T follicular helper cell (primary cell): ENCODE measurements around the gene P3H2.

ENCODE experiments used
- DNase-seq: peaks from one replicate; pipeline ENCODE4 v3.0.0-alpha.2; 2020; ENCODE audit warnings: low read depth

Gene P3H2

DNA sequence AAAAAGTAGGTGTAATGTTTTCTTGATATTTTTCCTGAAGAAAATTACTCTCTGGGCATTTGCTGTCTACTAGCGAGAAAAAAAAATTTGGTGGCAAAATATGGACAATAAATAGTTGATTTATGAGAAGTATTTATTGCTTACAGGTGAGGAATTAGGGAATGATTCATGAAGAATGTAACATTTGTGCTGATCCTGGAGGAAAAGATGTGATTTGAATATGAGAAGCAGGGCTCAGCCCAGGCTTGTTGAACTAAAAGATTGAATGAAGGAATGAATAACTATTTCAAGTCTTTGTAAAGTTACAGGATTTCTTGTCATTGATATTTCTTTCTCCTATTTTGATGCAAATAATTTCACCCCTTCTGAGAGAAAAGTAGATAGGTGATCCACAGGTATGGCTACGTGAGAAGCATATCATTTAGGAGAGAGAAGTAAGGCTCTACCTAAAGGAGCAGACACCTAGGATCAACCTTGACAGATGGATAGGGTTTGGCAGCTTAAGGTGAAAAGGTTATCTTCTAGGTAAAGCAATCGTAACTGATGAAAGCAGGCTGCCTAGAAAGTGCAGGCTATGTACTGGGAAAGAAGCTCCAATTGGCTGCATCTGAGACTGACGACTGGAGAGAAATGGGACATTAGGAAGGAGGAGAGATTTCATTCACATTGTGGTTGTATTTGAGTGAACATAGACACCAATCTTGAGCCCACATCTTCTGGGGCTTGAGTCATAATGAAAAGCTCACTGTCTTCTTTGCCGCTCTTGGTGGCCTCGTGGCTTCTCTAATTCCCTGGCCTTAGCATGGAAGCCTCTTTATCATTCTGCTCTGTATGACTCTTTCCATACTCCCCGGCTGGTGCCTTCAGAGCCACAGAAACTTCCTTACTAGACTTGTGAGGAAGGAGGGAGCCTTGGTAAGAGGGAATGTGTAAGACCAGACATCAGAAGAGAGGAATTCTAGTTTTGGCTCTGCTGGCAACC, 106.5 kb downstream of the P3H2 start:
- no peak for DNase-seq

DNA sequence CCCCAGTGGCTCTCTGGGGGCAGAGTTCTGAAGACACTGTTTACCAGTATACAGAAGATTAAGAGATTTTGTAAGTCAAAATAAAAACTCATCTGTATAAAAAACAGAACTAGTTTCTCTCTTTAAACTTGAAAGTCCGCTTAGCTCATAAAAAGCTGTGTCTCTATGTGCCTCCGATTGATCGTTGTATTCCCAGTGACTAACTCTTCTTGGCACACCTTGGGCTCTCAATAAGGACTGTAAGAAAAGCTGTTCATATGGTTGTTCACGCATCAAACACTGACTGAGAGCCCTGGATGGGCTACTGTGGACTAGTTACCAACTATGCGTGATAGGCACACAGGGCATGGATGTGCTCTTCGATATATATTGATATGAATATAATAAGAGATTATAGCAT, 107.9 kb downstream of the P3H2 start:
- DNase-seq: no peak

DNA sequence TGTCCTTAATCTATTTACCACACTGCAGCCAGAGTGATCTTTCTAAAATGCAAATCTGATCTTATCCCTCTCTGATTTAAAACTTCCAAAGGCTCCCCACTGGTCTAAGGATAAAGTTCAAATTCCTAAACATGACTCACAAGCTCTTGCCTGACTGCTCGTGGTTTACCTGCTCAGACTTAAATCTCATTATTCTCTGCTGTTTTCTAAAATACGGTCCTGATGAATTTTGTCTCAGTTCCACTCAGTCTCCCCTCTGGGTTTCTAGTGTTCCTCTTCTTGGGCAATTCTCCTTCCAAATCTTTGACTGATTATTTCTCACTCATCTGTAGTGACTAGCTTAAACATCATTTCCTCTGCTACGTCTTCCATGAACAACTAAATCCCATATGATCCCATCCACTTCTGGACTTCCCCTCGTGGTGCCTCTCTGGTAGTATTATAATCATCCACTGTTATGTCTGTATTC, 108.3 kb downstream of the P3H2 start:
- DNase-seq: no peak

DNA sequence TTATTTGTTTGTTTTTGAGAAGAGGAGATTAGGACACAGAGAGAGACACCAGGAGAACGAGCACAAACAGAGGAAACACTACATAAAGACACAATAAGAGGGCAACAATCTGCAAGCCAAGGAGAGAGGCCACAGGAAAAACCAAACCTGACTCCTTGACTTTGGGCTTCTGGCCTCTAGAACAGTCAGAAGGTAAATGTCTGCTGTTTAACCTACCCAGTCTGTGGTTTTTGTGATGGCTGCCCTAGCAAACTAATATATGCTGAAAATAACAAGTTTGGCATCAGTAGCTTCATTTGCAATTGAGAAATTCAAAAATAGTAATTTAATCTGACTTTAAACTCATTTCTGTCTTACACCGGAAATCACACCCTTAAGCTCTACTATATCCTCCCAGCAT, 110.2 kb downstream of the P3H2 start:
- no peak for DNase-seq

DNA sequence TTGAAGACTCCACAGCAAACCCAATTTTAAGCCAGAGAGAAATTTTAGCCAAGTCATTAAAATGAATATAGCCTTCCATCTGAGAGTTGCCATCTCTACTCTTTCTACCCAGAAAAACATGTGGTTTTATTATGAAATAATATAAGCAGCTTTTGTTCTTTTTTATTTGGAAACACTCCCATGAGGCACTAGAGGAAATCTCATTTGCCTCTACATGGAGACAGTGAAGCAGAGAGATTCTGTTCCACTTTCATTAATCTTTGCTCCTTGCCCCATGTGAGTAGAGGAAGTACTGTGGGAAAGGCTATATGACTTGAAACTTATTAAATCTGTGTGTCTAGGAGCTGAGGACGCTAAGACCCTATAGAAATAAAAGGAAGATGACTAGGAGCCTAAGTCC, 111.1 kb downstream of the P3H2 start:
- DNase-seq: no peak

DNA sequence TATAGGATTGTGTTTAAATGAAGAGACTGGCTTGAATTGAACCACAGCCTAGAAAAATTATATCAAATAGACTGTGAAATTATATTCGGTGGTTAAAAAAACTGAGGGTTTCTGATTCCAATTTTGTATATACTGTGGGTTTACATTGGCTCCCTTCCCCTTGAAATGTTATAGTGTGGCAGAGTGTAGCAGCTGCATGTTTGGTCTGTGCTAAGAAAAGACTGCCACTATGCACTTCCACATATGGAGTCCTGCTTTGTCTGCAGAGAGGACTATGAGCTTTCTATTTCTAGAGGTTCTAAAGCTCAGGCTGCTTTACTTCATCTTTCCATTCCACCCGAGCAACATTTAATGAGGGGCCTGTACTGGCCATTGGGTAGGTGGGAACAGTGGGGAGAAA, 112.3 kb downstream of the P3H2 start:
- no peak for DNase-seq

DNA sequence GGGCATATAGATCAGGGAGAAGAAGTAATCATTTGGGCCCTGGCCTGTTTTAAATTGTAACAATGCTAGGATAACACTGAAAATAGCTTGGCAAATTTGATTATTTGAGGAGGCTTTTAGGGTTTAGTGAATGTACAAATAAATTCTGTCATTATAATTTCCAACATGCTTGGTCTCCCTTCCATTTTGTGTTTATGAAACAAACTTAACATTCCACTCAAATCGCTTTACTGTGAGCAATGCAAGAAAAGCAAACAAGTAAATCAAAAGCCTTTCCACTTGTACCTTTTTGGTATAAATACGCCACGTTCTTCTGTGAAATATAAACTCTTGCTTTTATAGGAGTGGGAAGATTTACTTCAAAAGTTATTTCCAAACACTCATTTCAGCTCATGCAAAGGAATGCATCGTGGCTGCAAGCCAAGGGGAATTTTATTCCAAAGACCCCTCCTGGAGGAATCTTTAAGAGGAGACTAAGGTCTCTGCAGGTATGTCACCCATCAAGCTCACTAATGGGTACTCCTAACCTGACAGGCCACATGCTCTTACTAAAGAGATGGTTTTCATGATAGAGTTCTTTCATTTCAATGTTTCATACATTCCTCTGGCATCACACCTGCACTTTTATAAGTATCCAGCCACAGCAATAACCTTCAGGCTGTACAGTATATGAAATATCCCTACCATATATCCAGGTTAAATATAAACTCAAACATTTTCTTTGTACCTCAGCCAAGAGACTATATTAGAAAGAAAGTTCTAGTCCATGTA, 115.2 kb downstream of the P3H2 start:
- DNase-seq: no peak

DNA sequence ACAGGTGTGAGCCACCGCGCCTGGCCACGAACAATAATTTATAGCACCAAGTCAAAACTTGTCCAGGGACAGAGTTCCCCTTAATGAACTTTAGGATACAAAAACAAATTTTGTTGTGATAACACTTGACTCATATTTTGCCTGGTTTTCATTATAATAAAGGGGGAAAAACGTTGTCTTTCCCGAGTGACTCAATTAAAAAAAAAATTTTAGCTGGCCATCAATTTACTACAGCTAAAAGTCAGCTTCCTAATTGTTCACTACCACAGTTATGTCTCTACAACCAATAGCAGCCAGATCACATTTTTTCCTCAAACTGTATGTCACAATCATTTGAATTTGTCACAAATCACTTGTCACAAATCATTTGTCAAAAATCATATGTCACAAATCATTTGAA, 116.0 kb downstream of the P3H2 start:
- DNase-seq: no peak

DNA sequence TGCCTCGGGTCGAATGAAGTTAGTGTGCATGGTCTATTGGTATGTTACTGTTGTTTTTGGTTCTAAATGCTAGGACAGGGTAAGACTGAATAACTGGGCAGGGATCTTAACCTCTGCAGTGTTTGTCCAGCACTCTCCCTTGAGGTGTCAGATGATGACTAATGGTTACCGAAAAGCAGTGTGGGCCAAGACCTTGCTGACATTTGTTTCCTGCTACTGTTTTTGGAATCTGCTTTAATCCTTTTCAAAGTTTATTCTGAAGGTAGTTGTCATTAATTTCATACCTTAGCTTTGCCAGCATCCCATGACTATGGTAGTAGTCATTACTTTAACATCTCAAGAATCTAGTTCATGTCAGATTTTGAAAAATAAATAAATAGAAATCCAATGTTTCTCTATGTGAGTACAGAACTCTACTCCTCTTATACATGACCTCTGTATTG, 117.0 kb downstream of the P3H2 start:
- no peak for DNase-seq

DNA sequence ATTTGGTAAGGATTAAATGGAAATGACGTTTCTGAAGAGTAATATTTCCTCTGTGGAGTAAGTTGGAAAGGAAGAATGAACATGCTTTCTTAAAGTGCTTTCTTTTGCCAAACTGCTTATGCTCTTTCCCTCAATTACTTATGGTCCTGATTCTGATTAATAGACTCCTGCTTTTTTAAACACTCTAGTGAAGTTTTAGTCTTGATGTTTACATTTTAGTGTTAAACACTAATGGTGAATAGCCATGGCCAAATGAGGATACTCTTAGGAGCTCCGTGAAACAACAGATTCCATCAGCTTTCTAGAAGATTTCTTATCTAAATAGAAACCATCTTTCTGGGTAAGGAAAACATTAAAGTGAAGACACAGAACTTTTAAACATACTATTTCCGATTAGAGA, 117.6 kb downstream of the P3H2 start:
- DNase-seq: no peak

DNA sequence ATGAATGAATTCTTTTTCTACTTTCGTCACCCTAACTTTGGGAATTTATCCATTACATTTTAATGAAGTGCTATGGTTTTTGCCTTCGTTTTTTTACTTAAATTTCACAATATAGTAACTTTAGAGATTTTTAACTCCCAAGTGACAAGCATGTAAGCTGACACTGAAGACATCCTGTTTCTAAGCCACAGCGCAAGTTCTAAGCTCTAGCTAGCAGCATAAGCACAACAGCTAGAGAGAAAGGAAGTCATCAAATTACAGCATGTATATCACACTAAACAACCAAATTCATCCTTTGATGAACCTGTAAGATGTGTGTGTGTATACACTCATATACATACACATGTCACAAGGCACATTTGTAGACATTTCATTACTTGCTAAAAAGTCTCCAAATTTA, 119.3 kb downstream of the P3H2 start:
- DNase-seq: no peak

DNA sequence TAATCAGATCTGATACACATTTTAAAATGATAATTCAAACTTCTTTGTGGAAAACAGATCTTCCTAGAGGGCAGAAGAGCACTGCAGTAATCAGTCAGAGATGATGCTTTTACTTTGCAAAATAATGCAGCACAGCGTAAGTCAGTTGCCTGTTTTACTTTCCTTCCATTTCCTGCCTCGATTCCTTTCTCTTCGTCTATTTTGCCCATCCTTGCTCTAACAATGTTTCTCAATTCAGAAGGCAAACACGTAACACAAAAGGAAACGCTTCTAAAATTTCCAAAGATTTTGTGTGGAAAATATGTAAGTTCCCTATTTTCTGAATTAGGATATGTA, 119.9 kb downstream of the P3H2 start:
- DNase-seq: no peak

DNA sequence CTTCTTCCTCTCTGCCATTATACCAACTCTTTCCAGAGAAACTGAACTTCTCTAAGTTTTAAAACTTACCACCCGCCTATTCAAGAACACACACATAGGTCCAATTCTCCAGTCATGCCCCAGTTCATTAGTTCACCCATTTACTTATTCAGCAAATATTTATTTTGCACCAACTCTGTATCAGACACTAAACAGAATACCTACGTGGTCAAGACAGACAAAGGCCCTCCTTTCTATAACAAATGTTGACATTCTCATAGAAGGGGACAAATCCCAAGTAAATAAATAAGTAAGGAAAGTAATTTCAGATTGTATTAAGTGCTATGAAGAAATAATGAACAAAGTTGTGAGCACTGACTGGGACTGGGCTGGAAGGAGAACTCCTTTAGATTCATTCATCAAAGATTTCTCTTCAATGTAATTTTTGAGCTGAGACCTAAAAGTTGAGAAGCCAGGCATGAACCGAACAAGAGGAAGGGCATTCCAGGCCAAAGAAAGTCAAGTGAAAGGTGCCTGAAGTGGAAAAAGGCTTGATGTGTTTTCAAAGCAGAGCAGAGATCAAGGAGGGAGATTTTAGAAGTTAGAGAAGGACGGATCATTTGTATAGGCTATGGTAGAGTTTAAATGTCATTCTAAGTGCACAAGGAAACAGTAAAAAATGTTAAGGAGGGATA, 120.4 kb downstream of the P3H2 start:
- DNase-seq: no peak

DNA sequence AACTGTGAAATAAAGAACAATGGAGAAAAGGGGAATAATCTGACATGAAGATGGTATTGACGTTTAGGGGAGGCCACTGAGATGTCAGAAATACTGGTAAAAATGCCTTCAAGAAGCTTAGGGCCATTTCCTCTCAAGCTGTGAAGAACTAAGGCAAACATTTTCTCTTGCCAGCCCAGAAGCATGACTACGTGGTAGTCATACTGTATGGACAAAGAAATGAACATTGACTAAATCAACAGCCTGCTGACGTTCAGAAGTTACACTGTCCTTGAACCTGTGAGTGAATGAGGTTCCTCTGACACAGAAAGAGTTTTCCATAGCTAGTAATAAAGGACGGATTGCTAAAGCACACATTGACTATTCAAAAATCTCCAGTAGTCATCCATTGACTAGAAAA, 121.0 kb downstream of the P3H2 start:
- no peak for DNase-seq

DNA sequence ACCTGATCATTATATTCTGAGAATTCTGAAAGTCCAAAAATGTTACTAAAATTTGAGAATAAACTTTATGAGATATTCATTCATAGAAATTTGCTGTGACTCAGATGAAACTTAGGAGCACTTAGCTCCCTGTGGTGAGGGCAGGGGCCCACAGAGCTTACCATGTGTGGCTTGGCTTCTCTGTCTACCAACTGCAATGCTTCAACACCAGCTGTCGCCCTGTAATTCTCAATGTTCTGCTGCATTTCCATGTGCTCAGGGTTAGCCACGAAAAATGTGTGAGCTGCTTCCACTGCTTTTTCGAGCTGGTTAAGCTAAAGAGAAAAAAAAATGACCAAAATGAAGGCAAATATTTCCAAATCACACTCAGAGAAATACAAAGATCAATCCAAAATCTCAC, 125.6 kb downstream of the P3H2 start:
- no peak for DNase-seq

DNA sequence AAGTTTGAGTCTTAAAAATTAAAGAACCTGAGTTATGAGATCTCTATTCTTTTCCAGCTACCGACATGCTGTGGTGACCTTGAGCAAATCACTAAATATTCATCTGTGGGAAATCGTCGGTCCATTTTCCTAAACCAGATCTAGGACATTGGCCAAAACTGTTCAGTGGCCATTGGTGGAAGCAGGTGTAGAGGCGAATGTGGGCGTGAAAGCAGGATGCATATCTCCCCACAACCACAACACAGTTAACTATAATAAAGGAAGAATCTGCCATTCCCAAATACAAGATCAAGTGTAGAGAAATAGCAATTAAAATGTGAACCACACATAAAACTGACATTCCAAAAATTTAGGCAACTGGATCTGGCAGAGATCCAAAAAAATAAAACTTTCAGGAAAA, 129.9 kb downstream of the P3H2 start:
- DNase-seq: no peak

DNA sequence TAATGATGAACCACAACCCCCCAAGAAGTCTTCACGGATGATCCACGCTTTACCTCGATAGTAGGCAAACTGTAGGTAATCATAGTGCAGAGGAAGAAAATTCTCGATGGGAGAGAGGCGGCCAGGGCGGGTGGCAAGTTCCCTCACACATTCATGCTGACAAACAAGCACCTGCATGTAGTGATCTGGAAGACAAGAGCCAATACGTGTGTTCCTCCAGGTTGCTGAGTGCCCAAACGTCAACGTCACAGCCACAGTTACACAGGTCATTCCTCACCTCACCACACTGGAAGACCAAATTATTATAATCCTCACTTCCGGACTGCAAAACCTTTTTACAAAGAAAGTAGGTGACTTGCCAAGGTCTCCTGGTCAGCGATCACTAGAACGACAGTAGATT, 131.8 kb downstream of the P3H2 start:
- DNase-seq: no peak

DNA sequence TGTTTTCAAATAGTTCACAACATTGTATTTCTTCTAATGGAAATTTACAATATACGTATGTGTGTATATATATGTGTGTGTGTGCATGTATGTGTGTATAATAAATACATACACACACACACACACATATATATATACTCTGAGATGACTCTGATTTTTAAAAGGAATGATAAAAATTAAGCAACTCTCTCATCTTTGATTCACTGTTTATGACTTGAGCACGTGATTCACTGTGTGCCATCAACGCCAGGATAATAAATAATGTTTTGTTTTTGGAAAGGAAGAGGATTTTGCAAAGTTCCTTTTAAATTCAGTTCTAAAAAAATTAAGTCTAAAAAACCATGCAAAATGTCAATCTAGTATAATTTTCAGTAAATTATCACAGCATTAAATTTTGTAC, 132.4 kb downstream of the P3H2 start:
- DNase-seq: no peak

DNA sequence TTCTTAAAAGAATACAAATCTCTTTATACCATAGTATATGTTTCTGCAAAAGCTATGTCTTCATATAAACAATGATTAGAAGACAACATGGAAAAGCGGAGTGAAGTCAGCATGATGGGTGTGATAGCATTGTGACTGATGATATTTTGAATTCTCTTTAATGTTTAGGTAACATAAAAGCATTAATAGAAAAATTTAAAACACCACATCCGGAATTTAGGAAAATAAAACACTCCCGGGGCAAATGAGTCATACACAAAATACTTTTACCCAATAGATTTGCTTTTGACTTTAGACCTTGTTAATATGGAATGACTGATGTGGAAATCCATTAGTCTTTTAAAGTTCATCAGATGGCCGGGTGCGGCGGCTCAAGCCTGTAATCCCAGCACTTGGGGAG, 134.7 kb downstream of the P3H2 start:
- no peak for DNase-seq

DNA sequence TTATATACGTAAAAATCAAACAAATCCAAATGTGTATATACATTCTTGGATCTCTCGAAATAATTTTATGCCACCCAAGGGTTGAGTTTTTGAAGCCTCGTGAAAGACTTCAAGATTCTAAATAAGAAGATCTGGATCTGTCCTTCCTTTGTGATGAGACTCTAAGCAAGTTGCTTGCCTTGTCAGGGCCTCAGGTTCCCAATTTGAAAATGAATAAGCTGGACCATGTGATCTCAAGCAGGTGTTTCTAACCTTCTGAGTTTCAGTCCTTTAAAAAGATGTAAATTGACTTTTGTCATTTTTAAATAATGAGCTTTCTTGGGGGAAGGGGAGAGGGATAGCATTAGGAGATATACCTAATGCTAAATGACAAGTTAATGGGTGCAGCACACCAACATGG, 137.1 kb downstream of the P3H2 start:
- DNase-seq: no peak

DNA sequence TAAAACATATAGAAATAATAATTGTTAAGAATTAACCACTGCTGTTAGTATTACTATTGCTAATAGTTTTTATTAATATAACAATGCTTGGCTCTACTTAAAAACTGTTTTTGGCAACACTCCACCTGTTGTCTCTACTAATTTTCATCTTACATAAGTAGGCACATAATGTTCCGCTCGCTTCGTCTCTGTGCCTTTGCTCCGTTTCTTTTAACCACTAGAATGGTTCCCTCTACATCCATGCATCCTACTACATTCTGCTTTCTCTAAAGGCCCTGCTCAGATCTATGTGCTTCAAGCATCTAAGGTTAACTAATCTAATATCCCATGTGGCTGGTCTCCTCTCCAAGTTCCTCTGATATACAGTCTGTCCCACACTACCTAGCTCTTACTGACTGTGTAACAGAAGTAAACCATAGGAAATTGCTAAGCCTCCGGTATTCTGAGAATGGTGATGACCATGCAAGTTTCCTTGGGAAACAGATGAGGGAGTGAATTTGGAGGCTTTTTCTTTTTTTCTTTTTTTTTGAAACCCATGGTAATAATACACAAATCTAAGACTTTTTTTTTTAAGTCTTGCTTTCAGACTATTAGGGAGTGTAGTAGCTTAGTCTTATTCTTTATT, 138.3 kb downstream of the P3H2 start:
- DNase-seq: no peak

DNA sequence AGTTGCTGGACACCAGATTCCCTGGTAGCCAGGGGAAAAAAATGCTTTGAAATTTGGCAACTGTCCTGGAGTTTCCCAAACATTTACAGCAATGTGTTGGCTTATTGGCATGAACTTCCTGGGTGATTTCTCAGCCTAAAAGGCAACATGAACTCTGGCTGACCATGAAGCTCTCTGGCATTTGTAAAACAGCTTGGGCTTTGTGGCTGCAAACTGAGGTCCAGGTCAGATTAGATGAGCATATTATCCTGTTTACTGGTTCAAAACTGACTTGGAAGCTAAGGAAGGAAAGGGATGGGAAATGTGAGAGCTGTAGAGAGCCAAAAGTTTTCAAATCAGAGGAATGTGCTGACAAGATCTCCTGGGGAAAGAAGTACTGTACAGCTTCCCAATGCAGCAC, 139.0 kb downstream of the P3H2 start:
- DNase-seq: no peak
